Stomach (tissue), 9 donors: Measurements from ENCODE around the gene TET3. TPM values are rescaled to one million over a fixed set of nuclear protein-coding genes. Genes with fewer than 3 reads are reported as not detected.

Experiments
- DNase-seq, 2 donors: peaks; one replicate each; pipeline versions ENCODE4 v3.0.0 to v3.0.0-alpha.2; 2013 to 2019
- H3K27ac ChIP-seq, 5 donors: fragments of 200-600 bp in 4 of 5; sonication (generic) in 4 of 5; one replicate each; pipeline ENCODE4 v1.5.1; 2013 to 2019; ENCODE audit warnings: mild to moderate bottlenecking in 1 of 5, moderate library complexity in 1 of 5
- H3K27me3 ChIP-seq, 3 donors: fragments of 200-600 bp; sonication (generic); one replicate each; pipeline ENCODE4 v1.5.1; 2017 to 2019; ENCODE audit warnings: mixed run types in 1 of 3
- H3K36me3 ChIP-seq, 4 donors: fragments of 200-600 bp; sonication (generic); 1 replicate in 3 of 4; 2 replicates in 1 of 4; pipeline ENCODE4 v1.5.1; 2016 to 2019
- H3K4me1 ChIP-seq, 4 donors: fragments of 200-600 bp; sonication (generic); one replicate each; pipeline ENCODE4 v1.5.1; 2016 to 2019
- H3K4me3 ChIP-seq, 4 donors: fragments of 200-600 bp; sonication (generic) in 3 of 4; one replicate each; pipeline ENCODE4 v1.5.1; 2016 to 2019; ENCODE audit warnings: mild to moderate bottlenecking in 1 of 4
- H3K9me3 ChIP-seq, 4 donors: fragments of 200-600 bp; sonication (generic); one replicate each; pipeline ENCODE4 v1.5.1; 2016 to 2019
- CTCF ChIP-seq, 7 experiments: fragments of 450-650 bp in 4 of 7; fragments of 200-600 bp in 3 of 7; sonication (generic) in 3 of 7; IDR thresholded peaks; one replicate each; pipeline ENCODE4 v1.5.1; 2016 to 2019; ENCODE audit warnings: antibody characterized with exemption in 7 of 7, control low read depth in 2 of 7, mild to moderate bottlenecking in 1 of 7
- EP300 ChIP-seq: sonication (generic); formaldehyde crosslinking; IDR thresholded peaks from one replicate; pipeline ENCODE4 v1.6.1; 2017; ENCODE audit warnings: antibody characterized with exemption
- POLR2A ChIP-seq, 4 donors: fragments of 450-650 bp; IDR thresholded peaks; one replicate each; pipeline ENCODE4 v1.6.1; 2016; ENCODE audit warnings: antibody characterized with exemption in 4 of 4, control low read depth in 2 of 4, mild to moderate bottlenecking in 1 of 4, moderate library complexity in 1 of 4
- POLR2AphosphoS5 ChIP-seq, 3 donors: sonication (generic); formaldehyde crosslinking; IDR thresholded peaks; one replicate each; pipeline ENCODE4 v1.6.1; 2016; ENCODE audit warnings: antibody characterized with exemption in 3 of 3
- WGBS, 5 donors: extraction: QIAGEN DNeasy Blood & Tissue Kit in 3 of 5; methylation state at CpG; one replicate each; pipeline versions ENCODE4 v1.1.5 to v1.1.7; 2013 to 2018; 5-methylcytosine and 5-hydroxymethylcytosine counted together
- intact Hi-C: fragments of 100-400 bp; cut with DNase I; formaldehyde crosslinking; loops from one replicate; pipeline ENCODE4 v1.15.1; 2023; ENCODE audit warnings: low total_unique reads
- polyA plus RNA-seq, 3 donors: library from polyadenylated mRNA; stranded (reverse); fragments of 200-250 nt; gene quantifications; one replicate each; pipeline ENCODE4 v1.2.3, GENCODE V29; 2013
- total RNA-seq, 5 donors: library from RNA; depleted of rRNA; stranded (reverse); fragments of >200 nt; gene quantifications; one replicate each; pipeline versions ENCODE4 v1.1.0 to v1.2.3, GENCODE V29; 2014 to 2016
- donor health status: healthy with polysubstance abuse.
- donor health status: Bipolar disorder and iron deficiency.
- donor health status: healthy.

TET3 gene
- total and polyA plus RNA-seq, 8 donors, result 1.7 to 31.5 (median 15.6) TPM

- intact Hi-C loops, result no loop called here
- no peaks in the 10 kb centered on the region for H3K27me3 ChIP-seq
- no peak for TF ChIP-seq EP300
- TF ChIP-seq POLR2AphosphoS5 (IDR thresholded peaks at IDR 0.05), result no peak
- no peak for TF ChIP-seq CTCF (IDR thresholded peaks at IDR 0.05)
- TF ChIP-seq POLR2A (IDR thresholded peaks at IDR 0.05), result no peak
- no peak overlapping the region for H3K4me3 ChIP-seq
- DNase-seq, result no peak
- H3K27ac ChIP-seq, result no peak overlapping the region
- peaks cover 0 to 27% (median 4%) of the 10 kb centered on the region in 4 donors for H3K36me3 ChIP-seq
- 78 to 82% (median 78%) methylated on average over 3 of the region's 3 CpGs for WGBS, 5 donors
- peaks cover 4 to 46% (median 10%) of the 10 kb centered on the region in 4 donors for H3K4me1 ChIP-seq
- H3K9me3 ChIP-seq, result no peaks in the 10 kb centered on the region
Measured at GRCh38 chr2:73993376-73993775, 8.7 kb downstream of the TET3 start.

DNA sequence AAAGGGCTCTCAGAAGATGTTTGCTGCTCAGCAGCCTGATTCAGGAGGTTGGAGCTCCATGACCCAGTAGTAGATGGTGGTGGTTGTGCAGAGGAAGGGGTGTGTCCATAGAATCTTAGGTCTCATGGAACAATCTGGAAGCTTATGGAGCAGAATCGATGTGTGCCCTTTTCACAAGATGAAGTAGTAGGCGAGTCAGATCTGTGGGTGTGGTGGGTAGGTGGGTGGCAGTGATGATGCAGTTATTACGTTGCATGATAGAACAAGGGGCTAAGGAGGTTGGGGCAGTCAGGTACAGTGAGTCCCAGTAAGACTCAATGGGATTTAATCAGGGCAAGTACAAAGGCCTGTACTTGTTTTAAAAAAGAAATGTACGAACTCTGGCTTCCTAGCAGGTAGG is 9.1 kb downstream of the TET3 start:
- H3K9me3 ChIP-seq, result no peaks in the 10 kb centered on the region
- peaks cover 0 to 27% (median 4%) of the 10 kb centered on the region in 4 donors for H3K36me3 ChIP-seq
- H3K27me3 ChIP-seq, result no peaks in the 10 kb centered on the region
- H3K4me1 ChIP-seq, result peaks cover 0 to 42% (median 7%) of the 10 kb centered on the region in 4 donors
- intact Hi-C loops, result no loop called here
- TF ChIP-seq EP300 (no peak), POLR2AphosphoS5 (IDR thresholded peaks at IDR 0.05) (no peak), CTCF (IDR thresholded peaks at IDR 0.05) (no peak), POLR2A (IDR thresholded peaks at IDR 0.05) (no peak)
- no peak overlapping the region for H3K27ac ChIP-seq
- no peak for DNase-seq
- WGBS, 5 donors, result 61 to 79% (median 69%) methylated on average over 4 of the region's 4 CpGs
- no peak overlapping the region for H3K4me3 ChIP-seq

GRCh38 chr2:73994178-73994831 is 9.6 kb downstream of the TET3 start:
- H3K4me3 ChIP-seq, result no peak overlapping the region
- H3K36me3 ChIP-seq, result peaks cover 0 to 25% (median 4%) of the 10 kb centered on the region in 4 donors
- H3K9me3 ChIP-seq, result no peaks in the 10 kb centered on the region
- peaks cover 0 to 42% (median 3%) of the 10 kb centered on the region in 4 donors for H3K4me1 ChIP-seq
- intact Hi-C loops, result no loop called here
- H3K27ac ChIP-seq, result no peak overlapping the region
- no peaks in the 10 kb centered on the region for H3K27me3 ChIP-seq
- WGBS, 5 donors, result 88 to 94% (median 91%) methylated on average over 7 to 8 of the region's 8 CpGs
- TF ChIP-seq POLR2AphosphoS5 (IDR thresholded peaks at IDR 0.05) (no peak), POLR2A (IDR thresholded peaks at IDR 0.05) (no peak), EP300 (no peak), CTCF (IDR thresholded peaks at IDR 0.05) (no peak)
- DNase-seq, result no peak

DNA sequence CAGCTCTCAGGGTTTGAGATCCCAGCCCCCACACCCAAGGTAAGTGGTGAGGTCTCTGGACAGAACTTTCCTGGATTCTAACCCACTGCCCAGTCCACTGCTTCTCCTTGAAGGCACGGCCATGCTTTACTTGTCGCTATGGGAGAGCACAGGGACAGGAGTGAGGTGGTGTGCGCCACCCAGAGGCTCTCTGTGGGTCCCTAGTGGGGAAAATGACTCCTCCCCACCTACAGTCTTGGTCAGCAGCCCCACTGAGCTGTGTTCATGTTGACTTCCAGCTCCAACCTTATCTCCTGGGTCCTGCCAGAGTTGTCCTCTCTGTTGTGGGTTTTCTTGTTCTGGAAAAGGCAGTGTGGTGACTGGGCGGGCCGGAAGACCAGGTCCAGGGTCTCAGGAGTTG is 11.1 kb downstream of the TET3 start:
- WGBS, 5 donors, result 82 to 96% (median 94%) methylated on average over 5 of the region's 5 CpGs
- no peak overlapping the region for H3K27ac ChIP-seq
- no peak for TF ChIP-seq CTCF (IDR thresholded peaks at IDR 0.05)
- no peak for TF ChIP-seq EP300
- H3K4me3 ChIP-seq, result no peak overlapping the region
- no peaks in the 10 kb centered on the region for H3K27me3 ChIP-seq
- no peaks in the 10 kb centered on the region for H3K9me3 ChIP-seq
- intact Hi-C loops, result no loop called here
- peaks cover 7 to 47% (median 14%) of the 10 kb centered on the region in 4 donors for H3K4me1 ChIP-seq
- peaks cover 0 to 11% (median 4%) of the 10 kb centered on the region in 4 donors for H3K36me3 ChIP-seq
- no peak for DNase-seq
